HG03196 (cell line): ENCODE data around the gene ACAP2.
"Not testable (repeated sequence)": the region's sequence is repeated elsewhere in the genome, so short reads cannot be mapped to it uniquely, and the experiment has no call there.

Experiments used
- ATAC-seq: cut with Tn5 transposase; IDR thresholded peaks from one replicate; pipeline ENCODE4 v1.9.1; 2021; ENCODE audit not compliant: unreplicated experiment

Gene ACAP2

DNA sequence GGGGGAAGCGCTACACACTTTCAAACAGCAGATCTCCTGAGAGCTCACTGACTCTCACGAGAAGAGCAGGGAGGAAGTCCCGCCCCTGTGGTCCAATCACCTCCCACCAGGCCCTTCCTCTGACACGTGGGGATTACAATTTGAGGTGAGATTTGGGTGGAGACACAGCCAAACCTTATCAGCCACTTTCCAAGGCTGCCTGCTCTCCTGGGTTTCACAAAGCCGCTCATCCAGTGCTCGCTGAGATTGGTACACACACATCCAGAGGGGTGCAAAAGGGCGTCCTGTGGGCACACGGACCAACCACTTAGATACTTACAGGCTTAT, 195.0 kb downstream of the ACAP2 start:
- ATAC-seq, result no peak

DNA sequence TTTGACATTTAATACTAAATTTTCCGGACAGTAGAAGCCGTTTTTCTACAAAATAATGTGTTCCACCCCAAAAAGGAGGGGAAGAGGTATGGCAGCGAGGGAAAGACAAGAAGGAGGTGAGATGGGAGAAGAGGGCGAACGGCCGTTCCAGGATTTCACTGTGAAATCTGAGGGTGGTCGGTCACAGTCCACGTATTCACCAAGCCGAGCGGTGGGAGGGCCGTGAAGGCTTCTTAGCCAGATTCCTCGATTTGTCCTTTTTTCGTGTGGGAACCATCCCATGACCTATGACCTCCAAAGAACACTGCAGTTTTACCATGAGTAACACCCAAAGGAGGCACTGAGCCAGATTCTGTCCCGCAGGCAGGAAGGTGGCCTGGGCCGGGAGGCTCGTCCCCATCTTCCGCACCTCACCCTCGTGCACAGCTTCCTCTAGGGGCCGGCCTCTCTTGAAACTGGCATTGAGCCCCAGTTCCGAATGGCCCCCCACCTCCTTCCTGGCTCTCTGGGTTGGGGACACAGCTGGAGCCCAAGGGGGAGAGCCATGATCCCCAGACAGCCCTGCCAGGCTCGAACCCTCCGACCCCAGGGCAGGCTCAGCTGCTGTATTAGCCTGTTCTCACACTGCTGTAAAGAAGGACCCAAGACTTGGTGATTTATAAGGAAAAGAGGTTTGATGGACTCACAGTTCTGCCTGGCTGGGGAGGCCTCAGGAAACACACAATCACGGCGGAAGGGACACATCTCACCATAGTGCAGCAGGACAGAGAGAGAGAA, 195.5 kb downstream of the ACAP2 start:
- ATAC-seq, result no peak

- no peak for ATAC-seq
Measured at GRCh38 chr3:195246581-195246995, 196.2 kb downstream of the ACAP2 start.

GRCh38 chr3:195245531-195245951, 197.3 kb downstream of the ACAP2 start:
- no peak for ATAC-seq

DNA sequence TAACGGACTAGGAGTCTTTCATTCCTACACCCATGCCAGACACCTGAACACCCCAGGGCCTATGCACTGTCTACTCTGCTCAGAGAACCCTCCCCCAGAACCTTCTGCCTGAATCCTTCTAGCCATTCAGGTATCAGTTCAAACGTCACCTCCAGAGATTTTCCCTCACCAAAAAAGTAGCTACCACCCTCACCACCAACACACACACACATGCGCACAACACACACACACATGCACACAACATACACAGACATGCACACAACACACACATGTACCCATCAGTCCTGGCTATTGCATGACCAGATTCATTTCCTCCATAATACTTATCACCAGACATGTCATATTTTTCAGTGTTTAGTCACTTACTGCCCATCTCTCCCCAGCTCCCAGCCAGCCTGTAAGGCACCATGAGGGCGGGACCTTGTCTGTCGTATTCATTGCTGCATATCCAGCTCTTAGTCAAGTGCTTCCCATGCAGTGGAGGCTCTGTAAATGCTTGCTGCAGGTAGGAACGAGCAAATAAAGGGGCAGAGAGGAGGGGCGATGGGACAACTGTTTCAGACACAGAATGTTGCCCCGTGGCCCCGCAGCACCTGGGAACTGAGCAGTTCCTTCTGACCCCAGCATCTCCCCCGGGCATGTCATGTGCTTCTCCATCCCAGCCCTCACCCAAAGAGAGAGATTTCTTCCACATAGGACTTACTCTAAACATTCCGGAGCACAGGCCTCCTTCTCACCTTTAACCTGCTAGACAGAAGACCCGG, 201.0 kb downstream of the ACAP2 start:
- no peak for ATAC-seq

DNA sequence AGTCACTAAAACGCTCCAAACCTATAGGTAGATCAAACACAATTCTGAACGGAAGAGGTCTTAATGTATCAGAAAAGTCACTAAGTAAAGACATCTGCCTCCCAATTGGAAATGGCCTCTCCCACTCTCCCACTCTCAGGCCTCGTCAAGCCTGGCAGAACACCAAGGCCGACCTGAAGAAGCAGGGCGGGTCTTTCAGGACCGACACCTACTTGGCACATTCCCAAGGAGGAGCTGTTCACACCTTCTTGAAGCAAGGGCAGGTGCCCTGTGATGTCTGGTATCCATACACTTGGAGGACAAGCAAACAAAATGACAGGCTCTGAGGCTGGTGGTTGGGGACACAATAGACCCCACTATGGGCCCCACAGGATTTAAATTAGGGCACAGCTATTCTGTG, 201.9 kb downstream of the ACAP2 start:
- ATAC-seq, result no peak

DNA sequence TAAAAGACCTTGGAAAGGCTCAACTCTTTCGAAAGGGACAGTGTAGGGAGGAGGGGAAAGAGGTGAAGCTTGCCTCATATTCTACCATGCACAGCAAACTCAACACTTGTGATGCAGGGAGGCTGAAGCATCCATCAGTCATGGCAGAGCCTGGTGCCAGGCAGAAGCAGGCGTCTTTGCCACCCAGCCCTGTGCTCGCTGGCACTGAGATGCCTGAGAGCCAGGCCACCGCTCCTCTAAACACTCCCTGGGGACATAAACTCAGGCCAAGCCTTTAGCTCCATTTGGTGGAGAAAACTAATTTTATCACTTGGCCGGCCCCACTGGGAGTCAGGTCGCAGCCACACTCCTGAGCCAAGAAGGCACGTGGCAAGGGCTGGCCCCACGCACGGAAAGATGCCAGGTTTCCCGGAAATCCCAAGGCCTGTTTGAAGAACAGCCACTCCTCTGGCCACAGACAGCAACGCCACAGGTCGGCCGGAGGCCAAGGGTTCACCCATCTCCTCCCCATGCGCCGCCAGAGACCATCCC, 202.6 kb downstream of the ACAP2 start:
- no peak for ATAC-seq

- no peak for ATAC-seq
Measured at GRCh38 chr3:195239121-195239520, 203.7 kb downstream of the ACAP2 start.

DNA sequence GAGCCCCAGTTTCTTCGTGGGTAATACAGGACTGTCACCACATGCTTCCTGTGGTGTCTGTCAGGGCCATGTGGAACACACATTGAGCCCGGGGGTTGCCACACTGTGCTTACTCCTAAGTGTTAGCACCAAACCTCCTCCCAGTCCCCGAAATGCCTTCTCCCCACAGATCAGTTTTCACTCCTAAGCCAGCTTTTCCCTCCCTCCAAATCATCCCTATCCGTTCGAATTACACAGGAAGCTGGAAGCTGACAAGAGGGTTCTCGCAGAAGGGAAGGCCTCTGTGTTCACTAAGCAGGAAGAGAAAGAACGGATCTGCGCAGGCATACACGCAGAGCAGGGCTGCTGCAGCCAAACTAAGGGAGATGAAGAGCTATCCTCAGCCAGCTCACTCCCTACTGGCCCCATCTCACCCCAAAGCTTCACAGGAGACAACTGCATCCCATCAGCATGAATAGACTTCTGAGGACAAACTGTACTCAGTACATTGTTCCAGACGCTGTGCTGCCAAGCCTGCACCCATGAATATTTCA, 204.2 kb downstream of the ACAP2 start:
- no peak for ATAC-seq

GRCh38 chr3:195238081-195238571, 204.7 kb downstream of the ACAP2 start:
- ATAC-seq, result no peak

DNA sequence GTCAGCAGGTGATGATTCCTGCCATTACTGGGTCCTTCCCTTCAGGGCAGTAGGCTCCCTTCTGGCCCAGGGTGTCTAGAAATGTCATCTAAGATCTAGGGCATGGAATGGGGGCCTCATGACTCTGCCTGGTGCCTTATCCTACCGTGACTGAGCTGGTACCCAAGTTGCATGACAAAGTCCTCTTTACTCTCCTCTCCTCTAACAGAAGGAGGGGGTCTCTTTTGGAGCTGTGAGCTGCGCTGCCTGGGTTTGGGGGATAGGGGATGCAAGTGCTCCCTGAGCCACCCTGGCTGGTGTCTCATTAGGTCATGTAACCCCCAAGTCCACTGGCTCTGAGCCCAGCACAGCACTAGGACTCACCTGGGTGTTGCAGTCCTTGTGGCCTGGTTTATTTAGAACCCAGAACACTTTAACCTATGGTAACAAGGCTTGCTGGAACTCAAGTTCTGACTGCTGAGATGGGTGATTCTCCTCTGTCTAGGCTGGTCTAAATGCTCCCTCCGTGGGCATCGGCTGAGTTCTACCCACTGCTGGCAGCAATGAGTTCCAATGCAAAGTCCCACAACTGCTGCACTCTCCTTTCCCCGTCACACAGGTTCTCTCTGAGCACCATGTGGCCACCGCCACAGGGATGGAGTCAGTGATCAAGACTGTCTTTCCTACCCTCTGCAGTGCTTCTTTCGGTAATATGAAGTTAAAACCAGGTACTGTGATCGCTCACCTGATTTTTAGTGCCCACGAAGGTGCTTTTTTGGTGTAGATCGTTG, 205.8 kb downstream of the ACAP2 start:
- ATAC-seq, result no peak

DNA sequence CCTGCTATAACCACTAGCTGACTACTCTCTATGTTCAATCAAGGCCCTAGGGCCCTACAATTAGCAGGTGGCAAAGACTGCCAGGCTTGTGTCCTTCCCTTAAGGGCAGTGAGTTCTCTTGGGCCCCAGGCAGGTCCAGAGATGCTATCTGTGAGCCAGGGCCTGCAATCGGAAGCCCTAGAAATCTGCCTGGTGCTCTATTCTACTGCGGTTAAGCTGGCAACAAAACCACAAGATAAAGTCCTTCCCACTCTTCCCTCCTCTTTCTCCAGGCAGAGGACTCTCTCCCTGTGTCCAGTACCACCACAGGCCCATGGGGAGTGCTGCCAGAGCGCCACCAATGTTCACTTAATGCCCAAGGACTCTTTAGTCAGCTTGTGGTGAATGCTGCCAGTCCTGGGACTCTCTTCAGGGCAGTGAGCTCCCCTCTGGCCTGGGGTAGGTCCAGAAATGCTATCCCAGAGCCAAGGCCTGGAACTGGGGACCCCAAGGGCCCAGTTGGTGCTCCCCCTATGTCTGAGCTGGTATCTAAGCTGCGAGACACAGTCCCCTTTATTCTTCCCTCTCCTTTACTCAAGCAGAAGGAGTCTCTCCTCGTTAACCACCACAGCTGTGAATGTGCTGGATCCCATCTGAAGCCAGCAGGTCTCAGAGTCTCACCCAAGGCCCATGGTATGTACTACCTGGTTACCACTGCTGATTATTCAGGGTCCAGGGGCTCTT, 206.6 kb downstream of the ACAP2 start:
- ATAC-seq, result no peak

- ATAC-seq, result no peak
Measured at GRCh38 chr3:195230244-195230643, 212.6 kb downstream of the ACAP2 start.

DNA sequence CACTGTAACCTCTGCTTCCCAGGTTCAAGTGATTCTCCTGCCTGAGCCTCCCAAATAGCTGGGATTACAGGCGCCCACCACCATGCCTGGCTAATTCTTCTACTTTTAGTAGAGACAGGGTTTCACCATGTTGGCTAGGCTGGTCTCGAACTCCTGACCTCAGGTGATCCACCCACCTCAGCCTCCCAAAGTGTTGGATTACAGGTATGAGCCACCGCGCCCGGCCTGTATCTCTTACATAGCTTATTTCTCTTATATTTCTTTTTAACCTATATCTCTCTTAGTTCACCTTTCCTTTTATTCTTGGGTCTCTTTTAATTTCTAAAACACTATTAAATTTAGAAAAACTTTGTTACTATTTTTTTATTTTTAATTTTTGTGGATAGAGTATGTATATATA, 213.9 kb downstream of the ACAP2 start:
- not testable (repeated sequence) for ATAC-seq

GRCh38 chr3:195227871-195228270, 214.9 kb downstream of the ACAP2 start:
- no peak for ATAC-seq

DNA sequence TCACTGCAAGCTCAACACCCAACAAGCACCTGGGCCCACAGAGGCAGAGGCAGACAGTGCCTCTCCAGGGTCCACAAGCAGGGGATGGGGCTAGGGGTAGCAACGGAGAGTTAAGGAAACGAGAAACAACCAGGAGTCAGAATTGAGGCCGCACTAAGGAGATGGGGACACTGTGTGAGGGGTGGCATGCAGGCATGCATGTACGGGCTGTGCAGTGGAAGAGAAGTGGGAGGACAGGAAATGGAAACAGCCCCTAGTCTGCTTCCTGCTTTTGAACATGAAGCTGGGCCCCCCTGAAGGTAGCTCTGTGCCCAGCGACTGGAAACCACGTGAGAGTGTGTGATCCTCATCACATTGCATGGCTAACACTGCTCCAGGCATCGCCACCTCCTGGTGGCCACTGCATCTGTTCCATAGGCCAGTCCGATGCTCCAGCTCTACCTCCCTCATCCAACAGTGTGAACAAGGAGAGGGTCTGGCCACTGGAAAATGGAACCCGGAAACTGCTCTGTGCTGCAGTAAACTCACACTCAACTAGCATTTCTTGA, 215.8 kb downstream of the ACAP2 start:
- ATAC-seq, result no peak

DNA sequence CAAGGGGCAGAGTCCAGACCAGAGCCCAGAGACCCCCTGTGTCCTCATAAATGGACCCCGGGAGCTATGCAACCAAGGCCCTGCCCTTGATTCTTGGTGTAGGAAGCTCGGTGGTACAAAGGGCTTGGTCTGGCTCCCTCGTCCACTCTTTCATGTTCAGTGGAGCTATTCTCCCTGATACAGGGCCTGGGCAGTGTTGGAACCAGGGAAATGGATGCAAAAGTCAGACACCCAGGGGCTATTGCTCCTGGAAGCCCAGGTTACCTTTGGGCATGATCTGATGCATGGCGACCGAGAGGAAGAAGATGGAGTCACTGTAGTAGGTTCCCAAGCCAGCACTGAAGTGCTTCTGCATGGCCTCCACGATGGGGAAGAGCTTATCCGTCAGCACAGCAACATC, 216.4 kb downstream of the ACAP2 start:
- ATAC-seq, result no peak

DNA sequence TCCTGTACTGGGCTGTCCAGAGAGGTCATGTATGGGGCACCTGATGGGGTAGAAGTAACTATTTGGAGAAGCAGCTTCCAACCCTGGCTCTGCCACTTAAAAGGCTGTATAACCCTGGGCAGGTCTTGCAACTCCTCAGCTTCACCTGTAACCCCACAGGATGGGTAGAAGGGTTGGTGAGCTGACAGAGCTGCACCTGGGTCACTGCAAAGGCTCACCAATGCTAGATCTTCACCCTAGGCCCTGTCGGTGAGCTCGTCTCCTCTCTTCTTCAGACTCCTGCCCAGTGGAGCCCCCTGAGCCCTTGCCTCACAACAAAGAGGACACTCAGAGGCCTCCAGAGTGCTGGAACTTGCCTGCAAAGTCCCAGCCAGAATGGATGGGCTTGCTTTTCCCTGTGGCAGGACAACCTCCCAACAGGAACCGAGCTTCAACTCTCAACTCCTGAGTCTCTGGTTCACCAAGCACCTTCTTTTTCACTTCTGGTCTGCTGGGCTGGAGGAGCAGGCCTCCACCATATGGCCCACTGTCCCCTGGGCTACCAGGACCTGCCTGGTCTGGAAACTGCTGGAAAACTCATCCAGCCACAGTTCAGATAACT, 217.7 kb downstream of the ACAP2 start:
- ATAC-seq, result no peak
